HepG2 (cell line): ENCODE measurements around the gene BCL2L1. TPM values are rescaled to one million over a fixed set of nuclear protein-coding genes. Genes with fewer than 3 reads are reported as not detected.
A peak's percentile ranks its signal among the peaks of the same experiment; 100 is the strongest.

Experiments used
- CREB1 ChIP-seq, 2 experiments: fragments of 450-650 bp in 1 of 2; IDR thresholded peaks; 2 replicates each; pipeline ENCODE4 v1.6.1; 2016 to 2017; ENCODE audit warnings: control low read depth in 1 of 2, mild to moderate bottlenecking in 1 of 2, missing compliant biosample characterization in 1 of 2, missing genetic modification characterization in 1 of 2
- HMGA1 ChIP-seq: sonication (generic); formaldehyde crosslinking; conservative IDR thresholded peaks from 2 replicates; pipeline ENCODE4 v1.4.0; 2020; ENCODE audit warnings: missing genetic modification reagents
- KAT2B ChIP-seq: fragments of 150-350 bp; IDR thresholded peaks from 2 replicates; pipeline ENCODE4 v1.6.1; 2014; ENCODE audit warnings: low read depth, low read length, borderline replicate concordance
- MXI1 ChIP-seq: IDR thresholded peaks from 3 replicates; pipeline ENCODE4 v1.6.1; 2012; ENCODE audit warnings: low read depth, low read length, inconsistent platforms, borderline replicate concordance
- NFE2L2 ChIP-seq: fragments of 150-350 bp; IDR thresholded peaks from 2 replicates; pipeline ENCODE4 v1.6.1; 2014; ENCODE audit warnings: low read length
- SNAI1 ChIP-seq: sonication (generic); formaldehyde crosslinking; IDR thresholded peaks from 2 replicates; pipeline ENCODE4 v1.5.0; 2020; ENCODE audit warnings: mild to moderate bottlenecking, missing genetic modification reagents, borderline replicate concordance
- ZBTB38 ChIP-seq: sonication (generic); formaldehyde crosslinking; IDR thresholded peaks from 2 replicates; pipeline ENCODE4 v1.5.1; 2020; ENCODE audit warnings: mild to moderate bottlenecking, missing genetic modification reagents
- ZNF34 ChIP-seq: sonication (generic); formaldehyde crosslinking; IDR thresholded peaks from 2 replicates; pipeline ENCODE4 v1.4.0; 2020; ENCODE audit warnings: mild to moderate bottlenecking, missing genetic modification reagents, borderline replicate concordance
- ZNF350 ChIP-seq: sonication (generic); formaldehyde crosslinking; IDR thresholded peaks from 2 replicates; pipeline ENCODE4 v1.4.0; 2020; ENCODE audit warnings: mild to moderate bottlenecking, low read depth, missing genetic modification reagents, borderline replicate concordance
- ZNF547 ChIP-seq: sonication (generic); formaldehyde crosslinking; IDR thresholded peaks from 2 replicates; pipeline ENCODE4 v1.5.1; 2020; ENCODE audit warnings: mild to moderate bottlenecking, missing genetic modification reagents
- ZNF605 ChIP-seq: sonication (generic); formaldehyde crosslinking; IDR thresholded peaks from 2 replicates; pipeline ENCODE4 v1.8.0; 2022; ENCODE audit warnings: mild to moderate bottlenecking, missing genetic modification reagents
- ZNF670 ChIP-seq: sonication (generic); formaldehyde crosslinking; IDR thresholded peaks from 2 replicates; pipeline ENCODE4 v1.8.0; 2022; ENCODE audit warnings: mild to moderate bottlenecking, missing genetic modification reagents, borderline replicate concordance
- polyA plus RNA-seq, 8 experiments: library from polyadenylated mRNA; depleted of rRNA in 3 of 8; stranded (reverse) in 7 of 8; unstranded in 1 of 8; fragments of >200 nt; fragmentation: Illumina TruSeq in 4 of 8; extraction: Trizol in 4 of 8; gene quantifications; 2 replicates each; pipeline versions ENCODE4 v1.2.1 to v1.2.3, GENCODE V29; 2011 to 2016; ENCODE audit warnings: low read depth in 4 of 8, missing spikeins in 1 of 8, mixed read lengths in 1 of 8; ENCODE audit not compliant: insufficient read depth in 1 of 8
- total RNA-seq, 5 experiments: library from RNA; depleted of rRNA; stranded (reverse); fragments of >200 nt; fragmentation: Illumina TruSeq; extraction: Trizol; gene quantifications; 2 replicates each; pipeline ENCODE4 v1.2.3, GENCODE V29; 2016; ENCODE audit warnings: low read depth in 1 of 5
- TF ChIP-seq, protein P1 (sequence below): sonication (generic); formaldehyde crosslinking; IDR thresholded peaks from 2 replicates; pipeline ENCODE4 v1.4.0; 2020; ENCODE audit warnings: missing genetic modification reagents; ENCODE audit errors: not compliant biosample characterization
- TF ChIP-seq, protein P2 (sequence below): sonication (generic); IDR thresholded peaks from 2 replicates; pipeline ENCODE4 v1.6.1; 2016; ENCODE audit warnings: low read depth, borderline replicate concordance
- TF ChIP-seq, protein P3 (sequence below): sonication (generic); formaldehyde crosslinking; IDR thresholded peaks from 2 replicates; pipeline ENCODE4 v1.4.0; 2020; ENCODE audit warnings: missing genetic modification reagents
- TF ChIP-seq, protein P4 (sequence below): sonication (generic); formaldehyde crosslinking; IDR thresholded peaks from 2 replicates; pipeline ENCODE4 v1.4.0; 2020; ENCODE audit warnings: missing genetic modification reagents

Gene BCL2L1
- total and polyA plus RNA-seq, 2 of the 13 experiments (the other 11 are each of a cell fraction or from before 2014, with no cell fraction given): 164 to 258 TPM

DNA sequence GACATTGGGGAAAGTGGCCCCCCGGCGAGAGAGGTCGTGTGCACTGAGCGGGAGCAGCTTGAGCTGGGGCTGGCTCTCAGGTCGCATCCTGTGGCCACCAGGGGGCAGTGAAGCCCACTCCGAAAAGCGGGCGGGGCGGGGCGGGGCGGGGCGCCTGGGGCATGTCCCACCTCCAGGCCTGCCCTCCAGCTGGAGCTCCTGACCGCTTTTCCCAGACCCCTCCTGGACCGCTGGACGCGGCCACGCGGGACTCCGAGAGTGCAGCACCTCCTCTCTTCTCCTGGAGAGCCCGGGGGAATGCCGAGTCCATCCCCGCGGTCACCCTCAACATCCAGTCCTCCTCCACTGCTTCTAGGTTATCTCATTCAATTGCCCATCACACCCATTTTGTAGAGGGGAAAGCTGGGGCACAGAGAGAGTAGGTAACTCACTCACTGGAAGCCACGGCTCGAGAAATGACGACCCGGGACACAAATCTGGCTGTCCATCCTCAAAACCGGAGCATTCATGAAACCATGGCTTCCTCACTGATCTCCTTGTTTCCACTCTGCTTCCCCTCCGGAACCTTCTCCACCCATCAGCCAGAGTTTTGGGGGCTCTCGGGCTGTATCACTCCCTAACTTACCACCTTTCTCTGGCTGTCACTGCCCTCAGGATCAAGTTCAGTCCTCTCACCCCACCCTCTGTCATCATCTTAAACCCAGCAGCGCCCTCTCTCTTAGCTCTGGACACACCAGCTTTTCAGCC is 60.9 kb downstream of the BCL2L1 start (continued):
- TF ChIP-seq, protein P1, sequence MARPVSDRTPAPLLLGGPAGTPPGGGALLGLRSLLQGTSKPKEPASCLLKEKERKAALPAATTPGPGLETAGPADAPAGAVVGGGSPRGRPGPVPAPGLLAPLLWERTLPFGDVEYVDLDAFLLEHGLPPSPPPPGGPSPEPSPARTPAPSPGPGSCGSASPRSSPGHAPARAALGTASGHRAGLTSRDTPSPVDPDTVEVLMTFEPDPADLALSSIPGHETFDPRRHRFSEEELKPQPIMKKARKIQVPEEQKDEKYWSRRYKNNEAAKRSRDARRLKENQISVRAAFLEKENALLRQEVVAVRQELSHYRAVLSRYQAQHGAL (CRISPR knock-in tag): peak; percentile 25
- TF ChIP-seq, protein P2, sequence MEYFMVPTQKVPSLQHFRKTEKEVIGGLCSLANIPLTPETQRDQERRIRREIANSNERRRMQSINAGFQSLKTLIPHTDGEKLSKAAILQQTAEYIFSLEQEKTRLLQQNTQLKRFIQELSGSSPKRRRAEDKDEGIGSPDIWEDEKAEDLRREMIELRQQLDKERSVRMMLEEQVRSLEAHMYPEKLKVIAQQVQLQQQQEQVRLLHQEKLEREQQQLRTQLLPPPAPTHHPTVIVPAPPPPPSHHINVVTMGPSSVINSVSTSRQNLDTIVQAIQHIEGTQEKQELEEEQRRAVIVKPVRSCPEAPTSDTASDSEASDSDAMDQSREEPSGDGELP: peak; percentile 95
- no peak for TF ChIP-seq ZNF605
- no peak for TF ChIP-seq SNAI1 (CRISPR knock-in tag)
- peak; percentile 89; the same call in 1 of the 2 replicates for TF ChIP-seq ZNF670 (CRISPR knock-in tag)
- TF ChIP-seq, protein P3, sequence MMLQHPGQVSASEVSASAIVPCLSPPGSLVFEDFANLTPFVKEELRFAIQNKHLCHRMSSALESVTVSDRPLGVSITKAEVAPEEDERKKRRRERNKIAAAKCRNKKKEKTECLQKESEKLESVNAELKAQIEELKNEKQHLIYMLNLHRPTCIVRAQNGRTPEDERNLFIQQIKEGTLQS (CRISPR knock-in tag): no peak; the same call in 1 of the 2 replicates
- no peak for TF ChIP-seq CREB1 (IDR thresholded peaks at IDR 0.05)
- no peak for TF ChIP-seq CREB1 (CRISPR knock-in tag; IDR thresholded peaks at IDR 0.05)
- peak; percentile 65; the same call in 1 of the 3 replicates for TF ChIP-seq MXI1
- TF ChIP-seq ZNF547: no peak; the same call in 1 of the 2 replicates
- TF ChIP-seq ZNF34 (CRISPR knock-in tag): peak; percentile 94; the same call in 1 of the 2 replicates
- TF ChIP-seq, protein P4, sequence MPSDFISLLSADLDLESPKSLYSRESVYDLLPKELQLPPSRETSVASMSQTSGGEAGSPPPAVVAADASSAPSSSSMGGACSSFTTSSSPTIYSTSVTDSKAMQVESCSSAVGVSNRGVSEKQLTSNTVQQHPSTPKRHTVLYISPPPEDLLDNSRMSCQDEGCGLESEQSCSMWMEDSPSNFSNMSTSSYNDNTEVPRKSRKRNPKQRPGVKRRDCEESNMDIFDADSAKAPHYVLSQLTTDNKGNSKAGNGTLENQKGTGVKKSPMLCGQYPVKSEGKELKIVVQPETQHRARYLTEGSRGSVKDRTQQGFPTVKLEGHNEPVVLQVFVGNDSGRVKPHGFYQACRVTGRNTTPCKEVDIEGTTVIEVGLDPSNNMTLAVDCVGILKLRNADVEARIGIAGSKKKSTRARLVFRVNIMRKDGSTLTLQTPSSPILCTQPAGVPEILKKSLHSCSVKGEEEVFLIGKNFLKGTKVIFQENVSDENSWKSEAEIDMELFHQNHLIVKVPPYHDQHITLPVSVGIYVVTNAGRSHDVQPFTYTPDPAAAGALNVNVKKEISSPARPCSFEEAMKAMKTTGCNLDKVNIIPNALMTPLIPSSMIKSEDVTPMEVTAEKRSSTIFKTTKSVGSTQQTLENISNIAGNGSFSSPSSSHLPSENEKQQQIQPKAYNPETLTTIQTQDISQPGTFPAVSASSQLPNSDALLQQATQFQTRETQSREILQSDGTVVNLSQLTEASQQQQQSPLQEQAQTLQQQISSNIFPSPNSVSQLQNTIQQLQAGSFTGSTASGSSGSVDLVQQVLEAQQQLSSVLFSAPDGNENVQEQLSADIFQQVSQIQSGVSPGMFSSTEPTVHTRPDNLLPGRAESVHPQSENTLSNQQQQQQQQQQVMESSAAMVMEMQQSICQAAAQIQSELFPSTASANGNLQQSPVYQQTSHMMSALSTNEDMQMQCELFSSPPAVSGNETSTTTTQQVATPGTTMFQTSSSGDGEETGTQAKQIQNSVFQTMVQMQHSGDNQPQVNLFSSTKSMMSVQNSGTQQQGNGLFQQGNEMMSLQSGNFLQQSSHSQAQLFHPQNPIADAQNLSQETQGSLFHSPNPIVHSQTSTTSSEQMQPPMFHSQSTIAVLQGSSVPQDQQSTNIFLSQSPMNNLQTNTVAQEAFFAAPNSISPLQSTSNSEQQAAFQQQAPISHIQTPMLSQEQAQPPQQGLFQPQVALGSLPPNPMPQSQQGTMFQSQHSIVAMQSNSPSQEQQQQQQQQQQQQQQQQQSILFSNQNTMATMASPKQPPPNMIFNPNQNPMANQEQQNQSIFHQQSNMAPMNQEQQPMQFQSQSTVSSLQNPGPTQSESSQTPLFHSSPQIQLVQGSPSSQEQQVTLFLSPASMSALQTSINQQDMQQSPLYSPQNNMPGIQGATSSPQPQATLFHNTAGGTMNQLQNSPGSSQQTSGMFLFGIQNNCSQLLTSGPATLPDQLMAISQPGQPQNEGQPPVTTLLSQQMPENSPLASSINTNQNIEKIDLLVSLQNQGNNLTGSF (CRISPR knock-in tag): peak; percentile 5; the same call in 1 of the 2 replicates
- TF ChIP-seq NFE2L2: no peak
- TF ChIP-seq KAT2B: 0 out of 2 replicates have a peak, but pooled peaks have one; percentile 6
- TF ChIP-seq HMGA1: no peak
- peak; percentile 90 for TF ChIP-seq ZNF350 (CRISPR knock-in tag)
- TF ChIP-seq ZBTB38 (CRISPR knock-in tag): peak; percentile 82
